Stomach (tissue), 9 donors: ENCODE results near the gene CSRNP2. TPM values are rescaled to one million over a fixed set of nuclear protein-coding genes. Genes with fewer than 3 reads are reported as not detected.

Experiments
- DNase-seq, 2 donors: peaks; one replicate each; pipeline versions ENCODE4 v3.0.0 to v3.0.0-alpha.2; 2013 to 2019
- H3K27ac ChIP-seq, 5 donors: fragments of 200-600 bp in 4 of 5; sonication (generic) in 4 of 5; one replicate each; pipeline ENCODE4 v1.5.1; 2013 to 2019; ENCODE audit warnings: mild to moderate bottlenecking in 1 of 5, moderate library complexity in 1 of 5
- H3K27me3 ChIP-seq, 3 donors: fragments of 200-600 bp; sonication (generic); one replicate each; pipeline ENCODE4 v1.5.1; 2017 to 2019; ENCODE audit warnings: mixed run types in 1 of 3
- H3K36me3 ChIP-seq, 4 donors: fragments of 200-600 bp; sonication (generic); 1 replicate in 3 of 4; 2 replicates in 1 of 4; pipeline ENCODE4 v1.5.1; 2016 to 2019
- H3K4me1 ChIP-seq, 4 donors: fragments of 200-600 bp; sonication (generic); one replicate each; pipeline ENCODE4 v1.5.1; 2016 to 2019
- H3K4me3 ChIP-seq, 4 donors: fragments of 200-600 bp; sonication (generic) in 3 of 4; one replicate each; pipeline ENCODE4 v1.5.1; 2016 to 2019; ENCODE audit warnings: mild to moderate bottlenecking in 1 of 4
- H3K9me3 ChIP-seq, 4 donors: fragments of 200-600 bp; sonication (generic); one replicate each; pipeline ENCODE4 v1.5.1; 2016 to 2019
- EP300 ChIP-seq: sonication (generic); formaldehyde crosslinking; IDR thresholded peaks from one replicate; pipeline ENCODE4 v1.6.1; 2017; ENCODE audit warnings: antibody characterized with exemption
- POLR2A ChIP-seq, 4 donors: fragments of 450-650 bp; IDR thresholded peaks; one replicate each; pipeline ENCODE4 v1.6.1; 2016; ENCODE audit warnings: antibody characterized with exemption in 4 of 4, control low read depth in 2 of 4, mild to moderate bottlenecking in 1 of 4, moderate library complexity in 1 of 4
- POLR2AphosphoS5 ChIP-seq, 3 donors: sonication (generic); formaldehyde crosslinking; IDR thresholded peaks; one replicate each; pipeline ENCODE4 v1.6.1; 2016; ENCODE audit warnings: antibody characterized with exemption in 3 of 3
- WGBS, 5 donors: extraction: QIAGEN DNeasy Blood & Tissue Kit in 3 of 5; methylation state at CpG; one replicate each; pipeline versions ENCODE4 v1.1.5 to v1.1.7; 2013 to 2018; 5-methylcytosine and 5-hydroxymethylcytosine counted together
- intact Hi-C: fragments of 100-400 bp; cut with DNase I; formaldehyde crosslinking; loops from one replicate; pipeline ENCODE4 v1.15.1; 2023; ENCODE audit warnings: low total_unique reads
- polyA plus RNA-seq, 3 donors: library from polyadenylated mRNA; stranded (reverse); fragments of 200-250 nt; gene quantifications; one replicate each; pipeline ENCODE4 v1.2.3, GENCODE V29; 2013
- total RNA-seq, 5 donors: library from RNA; depleted of rRNA; stranded (reverse); fragments of >200 nt; gene quantifications; one replicate each; pipeline versions ENCODE4 v1.1.0 to v1.2.3, GENCODE V29; 2014 to 2016
- TF ChIP-seq, protein P1 (sequence below), 7 experiments: fragments of 450-650 bp in 4 of 7; fragments of 200-600 bp in 3 of 7; sonication (generic) in 3 of 7; IDR thresholded peaks; one replicate each; pipeline ENCODE4 v1.5.1; 2016 to 2019; ENCODE audit warnings: antibody characterized with exemption in 7 of 7, control low read depth in 2 of 7, mild to moderate bottlenecking in 1 of 7
- donor health status: healthy with polysubstance abuse.
- donor health status: Bipolar disorder and iron deficiency.
- donor health status: healthy.

The CSRNP2 gene
- total and polyA plus RNA-seq, 8 donors, result 6.0 to 117 (median 15.2) TPM

DNA sequence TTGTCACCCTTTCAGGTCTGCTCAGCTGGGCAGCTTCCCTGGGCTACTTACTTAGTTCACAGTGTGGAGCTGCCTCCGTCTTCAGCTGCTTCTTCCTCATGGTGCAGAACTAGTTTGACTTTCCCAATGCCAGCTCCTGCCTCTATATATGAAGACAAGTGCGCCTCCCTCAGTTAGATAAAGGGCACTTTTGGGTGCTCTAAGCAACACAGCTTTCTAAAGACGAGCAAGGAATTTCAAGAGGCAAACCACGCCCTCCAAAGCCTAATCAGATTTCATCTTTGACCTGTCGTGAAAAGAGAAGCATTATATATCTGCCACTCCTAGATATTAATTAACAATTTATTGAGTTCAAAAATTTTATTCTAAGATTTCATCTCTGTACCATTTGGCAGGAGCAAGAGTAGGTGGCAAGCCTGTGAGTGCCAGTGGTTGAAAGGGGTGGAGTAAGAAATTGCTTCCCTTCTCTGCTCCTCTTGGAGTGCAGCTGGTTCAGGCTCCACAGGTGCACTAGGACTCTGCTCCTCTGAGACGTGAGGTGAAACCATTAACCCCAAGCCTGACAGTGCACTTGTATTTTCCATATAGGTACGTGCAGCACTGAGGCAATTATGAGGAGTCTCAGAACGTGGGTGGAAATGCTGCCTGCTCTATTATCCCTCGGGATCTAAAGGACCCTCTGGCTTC is 55.1 kb downstream of the CSRNP2 start:
- no peaks in the 10 kb centered on the region for H3K27me3 ChIP-seq
- H3K4me3 ChIP-seq, result no peak overlapping the region
- peak in 1 of 2 donors; percentile 55 for DNase-seq
- H3K4me1 ChIP-seq, result peaks cover 6 to 38% (median 17%) of the 10 kb centered on the region in 4 donors
- no peaks in the 10 kb centered on the region for H3K9me3 ChIP-seq
- 11 to 18% (median 13%) methylated on average over 9 of the region's 9 CpGs for WGBS, 5 donors
- intact Hi-C loops, result no loop called here
- no peaks in the 10 kb centered on the region for H3K36me3 ChIP-seq
- TF ChIP-seq, protein P1, sequence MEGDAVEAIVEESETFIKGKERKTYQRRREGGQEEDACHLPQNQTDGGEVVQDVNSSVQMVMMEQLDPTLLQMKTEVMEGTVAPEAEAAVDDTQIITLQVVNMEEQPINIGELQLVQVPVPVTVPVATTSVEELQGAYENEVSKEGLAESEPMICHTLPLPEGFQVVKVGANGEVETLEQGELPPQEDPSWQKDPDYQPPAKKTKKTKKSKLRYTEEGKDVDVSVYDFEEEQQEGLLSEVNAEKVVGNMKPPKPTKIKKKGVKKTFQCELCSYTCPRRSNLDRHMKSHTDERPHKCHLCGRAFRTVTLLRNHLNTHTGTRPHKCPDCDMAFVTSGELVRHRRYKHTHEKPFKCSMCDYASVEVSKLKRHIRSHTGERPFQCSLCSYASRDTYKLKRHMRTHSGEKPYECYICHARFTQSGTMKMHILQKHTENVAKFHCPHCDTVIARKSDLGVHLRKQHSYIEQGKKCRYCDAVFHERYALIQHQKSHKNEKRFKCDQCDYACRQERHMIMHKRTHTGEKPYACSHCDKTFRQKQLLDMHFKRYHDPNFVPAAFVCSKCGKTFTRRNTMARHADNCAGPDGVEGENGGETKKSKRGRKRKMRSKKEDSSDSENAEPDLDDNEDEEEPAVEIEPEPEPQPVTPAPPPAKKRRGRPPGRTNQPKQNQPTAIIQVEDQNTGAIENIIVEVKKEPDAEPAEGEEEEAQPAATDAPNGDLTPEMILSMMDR (IDR thresholded peaks at IDR 0.05), result peak in 1 of 7 experiments; percentile 22
- no peak for TF ChIP-seq POLR2A (IDR thresholded peaks at IDR 0.05)
- no peak for TF ChIP-seq EP300
- TF ChIP-seq POLR2AphosphoS5 (IDR thresholded peaks at IDR 0.05), result peak in 1 of 3 donors; percentile 20
- H3K27ac ChIP-seq, result no peak overlapping the region

GRCh38 chr12:51027342-51027835 is 56.0 kb downstream of the CSRNP2 start:
- peaks cover 6 to 47% (median 23%) of the 10 kb centered on the region in 4 donors for H3K4me1 ChIP-seq
- H3K36me3 ChIP-seq, result no peaks in the 10 kb centered on the region
- H3K27ac ChIP-seq, result no peak overlapping the region
- H3K9me3 ChIP-seq, result no peaks in the 10 kb centered on the region
- H3K4me3 ChIP-seq, result no peak overlapping the region
- 90 to 94% (median 93%) methylated on average over 15 of the region's 15 CpGs for WGBS, 5 donors
- TF ChIP-seq POLR2AphosphoS5 (IDR thresholded peaks at IDR 0.05), result no peak
- TF ChIP-seq, protein P1 (IDR thresholded peaks at IDR 0.05), result no peak
- TF ChIP-seq EP300, result no peak
- no peak for TF ChIP-seq POLR2A (IDR thresholded peaks at IDR 0.05)
- H3K27me3 ChIP-seq, result no peaks in the 10 kb centered on the region
- intact Hi-C loops, result no loop called here
- no peak for DNase-seq

GRCh38 chr12:51025836-51026638 is 57.4 kb downstream of the CSRNP2 start, which contains the start of gene SLC11A2:
Gene SLC11A2, minus strand, starts transcription at chr12:51026384. Its CDS starts 15,656 bp downstream, at chr12:51010728.
- no peaks in the 10 kb centered on the region for H3K27me3 ChIP-seq
- peak within 1 kb of the TSS; percentile 72 to 87 (median 84) for H3K4me3 ChIP-seq
- intact Hi-C loops, result no loop called here
- TF ChIP-seq POLR2A (IDR thresholded peaks at IDR 0.05) (peak in 1 of 4 donors; percentile 38), POLR2AphosphoS5 (IDR thresholded peaks at IDR 0.05) (peak; percentile 73 to 91 (median 77)), EP300 (no peak)
- TF ChIP-seq, protein P1 (IDR thresholded peaks at IDR 0.05), result peak in 1 of 7 experiments; percentile 18
- peak; percentile 96 to 98 for DNase-seq
- H3K4me1 ChIP-seq, result peaks cover 6 to 59% (median 28%) of the 10 kb centered on the region in 4 donors
- H3K27ac ChIP-seq, result peak within 1 kb of the TSS; percentile 94 to 99 (median 96)
- no peaks in the 10 kb centered on the region for H3K9me3 ChIP-seq
- WGBS, 5 donors, result 0 to 1% (median 1%) methylated on average over 34 to 74 of the region's 74 CpGs
- no peaks in the 10 kb centered on the region for H3K36me3 ChIP-seq

DNA sequence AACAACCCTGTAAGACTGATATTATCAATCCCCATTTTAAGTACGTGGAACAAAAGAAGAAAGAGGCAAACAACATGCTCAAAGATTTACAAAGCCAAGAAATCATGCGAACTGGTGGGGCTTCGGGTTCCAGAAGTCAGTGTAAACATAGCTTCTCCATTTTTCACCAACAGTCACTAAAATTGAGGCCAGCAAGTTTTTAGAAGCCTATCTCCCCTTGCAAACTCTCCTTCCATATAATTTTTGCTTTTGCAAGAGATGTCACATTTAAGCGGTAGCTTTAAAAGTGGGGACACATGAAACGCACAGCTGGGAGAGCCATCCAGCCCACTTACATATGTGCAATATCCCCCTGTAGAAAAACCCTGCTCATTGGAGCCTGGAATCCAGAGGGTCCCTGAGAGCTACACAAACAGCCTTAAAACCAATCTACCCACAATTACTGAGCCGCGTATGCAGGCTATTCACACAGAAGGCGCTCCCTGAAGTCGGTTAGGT is 58.0 kb downstream of the CSRNP2 start:
- Histone ChIP-seq H3K4me1 (peaks cover 6 to 65% (median 28%) of the 10 kb centered on the region in 4 donors), H3K9me3 (no peaks in the 10 kb centered on the region), H3K27ac (peak overlapping the region; percentile 94 to 99 (median 96)), H3K27me3 (no peaks in the 10 kb centered on the region), H3K36me3 (no peaks in the 10 kb centered on the region), H3K4me3 (peak overlapping the region; percentile 72 to 87 (median 84))
- no peak for DNase-seq
- 3 to 9% (median 5%) methylated on average over 7 to 9 of the region's 9 CpGs for WGBS, 5 donors
- intact Hi-C loops, result no loop called here
- TF ChIP-seq, protein P1 (IDR thresholded peaks at IDR 0.05), result no peak
- no peak for TF ChIP-seq POLR2AphosphoS5 (IDR thresholded peaks at IDR 0.05)
- no peak for TF ChIP-seq EP300
- no peak for TF ChIP-seq POLR2A (IDR thresholded peaks at IDR 0.05)
